ENCODE data around the gene MECP2.

The MECP2 gene

DNA sequence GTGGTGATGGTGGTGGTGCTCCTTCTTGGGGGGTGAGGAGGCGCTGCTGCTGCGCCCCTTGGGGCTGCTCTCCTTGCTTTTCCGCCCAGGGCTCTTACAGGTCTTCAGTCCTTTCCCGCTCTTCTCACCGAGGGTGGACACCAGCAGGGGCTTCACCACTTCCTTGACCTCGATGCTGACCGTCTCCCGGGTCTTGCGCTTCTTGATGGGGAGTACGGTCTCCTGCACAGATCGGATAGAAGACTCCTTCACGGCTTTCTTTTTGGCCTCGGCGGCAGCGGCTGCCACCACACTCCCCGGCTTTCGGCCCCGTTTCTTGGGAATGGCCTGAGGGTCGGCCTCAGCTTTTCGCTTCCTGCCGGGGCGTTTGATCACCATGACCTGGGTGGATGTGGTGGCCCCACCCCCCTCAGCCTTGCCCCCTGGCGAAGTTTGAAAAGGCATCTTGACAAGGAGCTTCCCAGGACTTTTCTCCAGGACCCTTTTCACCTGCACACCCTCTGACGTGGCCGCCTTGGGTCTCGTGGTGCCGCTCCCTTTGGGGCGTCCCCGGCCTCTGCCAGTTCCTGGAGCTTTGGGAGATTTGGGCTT, 66.7 kb downstream of the MECP2 start:
- DNase-seq, result no peak

DNA sequence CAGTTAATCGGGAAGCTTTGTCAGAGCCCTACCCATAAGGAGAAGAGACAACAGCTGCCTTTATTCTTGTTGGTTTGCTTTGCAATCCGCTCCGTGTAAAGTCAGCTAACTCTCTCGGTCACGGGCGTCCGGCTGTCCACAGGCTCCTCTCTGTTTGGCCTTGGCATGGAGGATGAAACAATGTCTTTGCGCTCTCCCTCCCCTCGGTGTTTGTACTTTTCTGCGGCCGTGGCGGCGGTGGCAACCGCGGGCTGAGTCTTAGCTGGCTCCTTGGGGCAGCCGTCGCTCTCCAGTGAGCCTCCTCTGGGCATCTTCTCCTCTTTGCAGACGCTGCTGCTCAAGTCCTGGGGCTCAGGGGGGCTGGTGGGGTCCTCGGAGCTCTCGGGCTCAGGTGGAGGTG, 67.3 kb downstream of the MECP2 start:
- peak; percentile 17 to 40 for DNase-seq

DNA sequence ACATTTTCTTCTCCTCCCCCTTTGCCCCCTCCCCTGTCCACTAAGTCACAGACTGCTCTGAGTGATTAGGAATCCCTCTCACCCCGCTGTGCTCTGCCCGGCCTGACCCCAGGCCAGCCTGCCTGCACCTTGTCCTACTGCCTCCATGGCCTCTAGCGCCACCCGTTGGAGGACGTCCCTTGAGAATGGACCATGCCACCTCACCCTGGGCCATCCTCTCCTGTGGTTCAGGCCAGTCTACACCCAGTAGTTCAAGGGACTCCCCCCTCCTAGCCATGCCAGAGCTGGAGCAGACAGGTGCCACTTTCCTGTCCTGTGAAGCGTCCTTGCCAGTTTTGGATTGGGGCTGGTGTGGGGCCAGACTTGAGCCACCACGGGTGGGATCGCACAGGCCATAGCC, 68.1 kb downstream of the MECP2 start:
- no peak for DNase-seq

- no peak for DNase-seq
These were observed 68.9 kb downstream of the MECP2 start for GRCh38 chrX:154028502-154029184.

DNA sequence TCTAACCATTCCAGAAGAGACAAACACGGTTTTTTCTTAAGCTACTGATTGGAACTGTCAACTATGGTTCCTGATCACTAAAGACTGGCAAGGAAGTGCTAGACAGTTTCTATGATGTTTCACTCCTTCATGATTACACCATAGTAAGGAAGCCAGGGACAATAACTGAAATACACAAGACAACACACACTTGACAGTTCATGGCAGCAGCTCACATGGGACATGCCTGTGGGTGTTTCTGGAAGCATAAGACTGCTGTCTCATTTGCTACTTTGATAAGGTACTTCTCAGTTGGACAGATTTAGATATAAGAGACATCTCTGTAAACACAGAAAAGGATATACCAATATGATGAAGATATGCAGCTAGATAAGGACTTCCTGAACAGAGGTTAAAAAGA, 69.5 kb downstream of the MECP2 start:
- DNase-seq, result no peak

GRCh38 chrX:154027022-154027402, 70.5 kb downstream of the MECP2 start:
- no peak for DNase-seq

GRCh38 chrX:154026136-154027021, 71.1 kb downstream of the MECP2 start:
- DNase-seq, result no peak

GRCh38 chrX:154025230-154025629, 72.3 kb downstream of the MECP2 start:
- DNase-seq, result no peak

DNA sequence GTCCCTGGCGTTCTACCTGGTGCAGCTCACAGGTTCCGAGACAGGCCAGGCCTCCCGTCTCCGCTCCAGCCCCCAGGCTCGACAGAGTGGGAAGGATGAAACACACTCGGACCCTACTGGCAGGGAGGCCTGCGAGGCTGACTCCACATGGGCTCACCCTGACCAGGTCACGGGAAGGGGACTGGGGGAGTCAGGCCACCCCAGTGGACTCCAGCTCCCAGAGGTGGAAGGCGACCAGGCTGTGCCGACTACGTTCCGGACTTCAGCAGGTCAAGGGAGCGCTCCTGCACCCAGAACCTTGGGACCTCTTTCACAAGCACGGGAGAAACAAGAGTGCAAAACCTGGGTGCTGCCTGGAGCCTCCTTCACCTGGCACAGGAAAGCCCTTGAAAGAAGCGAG, 73.2 kb downstream of the MECP2 start:
- no peak for DNase-seq

GRCh38 chrX:154023276-154024000, 74.1 kb downstream of the MECP2 start:
- DNase-seq, result no peak

DNA sequence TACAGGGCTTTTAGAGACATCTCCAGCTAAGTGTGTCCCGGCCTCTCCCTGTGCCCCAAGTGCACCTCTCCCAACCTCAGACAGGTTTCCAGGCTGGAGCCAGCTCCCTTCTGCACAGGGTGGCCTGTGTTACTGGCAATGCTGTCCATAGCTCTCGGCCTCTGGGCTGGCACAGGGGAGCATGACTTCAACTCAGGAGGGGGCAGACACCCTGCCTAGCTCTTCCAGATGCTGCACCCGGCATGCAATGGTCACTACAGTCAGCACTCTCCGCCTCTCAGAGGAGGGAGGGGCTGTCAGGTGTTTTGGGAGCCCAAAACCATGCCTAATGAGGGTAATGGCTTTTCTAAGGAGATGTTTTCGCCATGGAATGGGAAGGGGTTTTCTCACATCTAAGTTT, 75.4 kb downstream of the MECP2 start:
- DNase-seq, result no peak

GRCh38 chrX:154021131-154021611, 76.3 kb downstream of the MECP2 start:
- DNase-seq, result no peak

GRCh38 chrX:154020536-154021115, 76.9 kb downstream of the MECP2 start:
- DNase-seq, result no peak

- DNase-seq, result peak in 1 of 2 donors; percentile 39
These were observed 77.6 kb downstream of the MECP2 start, which contains the start of gene IRAK1 for GRCh38 chrX:154019633-154020528. IRAK1 (minus strand) TSS chrX:154019902; CDS start chrX:154019812, 90 bp downstream.

DNA sequence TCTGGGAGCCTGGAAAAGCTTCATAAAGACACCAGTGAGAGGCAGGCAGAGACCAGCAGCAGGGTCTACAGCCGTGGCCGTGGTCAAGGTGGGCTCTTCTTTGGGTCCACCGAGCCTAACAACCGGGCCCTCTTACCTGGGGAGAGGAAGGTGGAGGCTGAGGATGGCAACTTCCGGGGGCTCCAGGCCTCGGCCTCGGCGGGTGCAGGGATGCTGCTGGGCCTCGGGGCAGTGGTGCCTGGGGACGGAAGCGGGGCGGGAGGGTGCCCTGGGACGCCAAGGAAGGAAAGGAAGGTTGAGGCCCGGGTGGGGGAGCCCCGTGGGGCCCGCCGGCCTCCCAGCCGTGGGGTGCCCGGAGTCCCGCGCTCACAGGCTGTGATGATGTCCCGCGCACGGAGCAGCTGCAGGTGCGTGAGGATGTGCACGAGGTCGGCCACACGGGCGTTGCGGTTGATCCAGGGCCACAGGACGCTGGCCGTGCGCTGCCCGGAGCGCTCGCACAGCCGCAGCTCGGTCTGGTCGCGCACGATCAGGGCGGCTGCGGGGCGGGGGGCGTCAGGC, 78.4 kb downstream of the MECP2 start:
- DNase-seq, result no peak

DNA sequence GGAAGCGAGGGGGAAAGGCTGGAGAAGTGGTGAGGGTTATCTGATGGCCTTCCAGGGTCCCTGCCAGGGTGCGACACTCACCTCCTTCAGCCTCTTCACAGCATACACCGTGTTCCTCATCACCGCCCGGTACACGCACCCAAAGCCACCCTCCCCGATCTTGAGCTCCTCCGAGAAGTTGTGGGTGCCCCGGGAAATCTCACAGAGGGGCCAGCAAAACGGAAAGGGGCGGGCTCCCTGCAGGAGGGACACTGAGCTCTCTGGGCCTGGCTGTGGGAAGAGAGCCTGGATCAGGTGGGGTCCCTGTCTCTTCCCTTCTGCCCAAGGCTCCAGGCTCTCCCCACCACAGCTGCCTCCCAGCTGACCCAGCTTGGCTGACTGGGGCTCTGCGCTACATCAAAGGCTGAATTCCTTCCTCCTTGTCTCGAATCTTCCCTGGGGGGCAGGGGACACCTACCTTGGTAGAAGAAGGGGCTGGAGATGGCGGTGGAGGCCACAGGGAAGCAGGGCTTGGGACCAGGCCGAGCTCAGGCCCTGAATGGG, 78.9 kb downstream of the MECP2 start:
- no peak for DNase-seq

DNA sequence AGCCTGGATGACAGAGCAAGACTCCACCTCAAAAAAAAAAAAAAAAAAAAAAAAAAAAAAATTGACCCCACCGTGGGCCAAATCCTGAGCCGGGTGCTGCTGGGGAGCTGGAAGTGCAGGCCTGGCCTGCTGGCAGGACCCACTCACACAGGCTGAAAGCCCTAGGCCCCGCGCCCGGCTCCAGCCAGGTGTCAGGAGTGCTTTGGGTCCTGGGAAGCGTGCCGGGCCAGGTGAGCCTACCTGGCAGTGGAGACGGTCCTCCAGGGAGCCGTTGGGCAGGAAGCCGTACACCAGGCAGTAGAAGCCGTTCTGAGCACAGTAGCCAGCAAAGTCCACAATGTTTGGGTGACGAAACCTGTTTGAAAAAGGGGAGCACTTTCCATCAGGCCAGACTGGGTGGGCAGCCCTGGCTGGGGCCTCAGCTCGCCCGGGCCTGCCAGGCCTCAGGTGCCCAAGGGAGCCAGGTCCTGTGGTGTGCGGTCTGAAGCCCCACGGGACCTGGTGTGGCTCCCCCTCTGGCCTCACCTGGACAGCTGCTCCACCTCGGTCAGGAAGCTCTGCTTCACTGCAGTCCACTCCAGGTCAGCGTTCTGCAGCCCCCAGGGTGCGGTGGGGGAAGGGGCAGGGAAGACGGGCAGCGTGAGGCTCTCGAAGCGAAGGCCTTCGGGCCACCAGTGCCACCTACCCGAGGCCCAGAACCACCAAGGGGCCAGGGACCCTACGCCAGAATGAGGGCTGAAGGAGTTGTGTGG, 79.6 kb downstream of the MECP2 start:
- no peak for DNase-seq

- no peak for DNase-seq
These were observed 81.0 kb downstream of the MECP2 start for GRCh38 chrX:154016366-154017076.

DNA sequence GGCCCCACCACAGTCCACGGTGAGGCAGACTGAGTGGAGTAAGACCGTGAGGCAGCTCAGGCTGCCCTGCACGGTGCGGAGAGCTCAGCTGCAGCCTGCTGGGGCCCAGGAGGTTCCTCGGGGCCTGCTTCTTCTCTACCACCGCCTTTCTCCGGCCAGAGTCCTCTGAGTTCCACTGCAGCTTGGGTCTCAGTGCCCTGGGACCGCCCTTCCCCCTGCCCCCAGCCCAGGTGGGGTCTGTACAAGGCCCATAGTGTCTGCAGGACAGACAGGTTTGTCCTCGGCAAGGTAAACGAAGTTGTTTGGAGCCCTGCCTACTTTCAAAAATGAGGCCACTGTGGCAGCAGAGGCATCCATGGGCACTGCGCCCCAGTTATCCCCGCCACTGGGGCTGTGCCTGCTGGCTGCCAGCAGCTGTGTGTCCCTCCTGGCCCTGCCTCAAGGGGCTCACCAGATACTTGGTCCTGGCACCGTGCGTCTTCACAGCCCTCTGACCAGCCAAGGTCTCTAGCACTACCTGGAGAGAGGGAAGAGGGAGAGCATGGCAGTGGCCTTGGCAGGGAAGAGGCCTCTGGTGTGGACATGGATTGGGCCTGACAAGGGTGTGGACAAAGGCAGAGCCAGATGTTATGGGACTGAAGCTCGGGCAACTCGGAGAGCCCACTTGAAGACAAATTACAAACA, 81.8 kb downstream of the MECP2 start:
- no peak for DNase-seq

All from hippocampal formation (tissue), 2 donors.